IPS-18a (cell line): ENCODE measurements around the gene HJV.
A peak's percentile ranks its signal among the peaks of the same experiment; 100 is the strongest.

Source experiments
- H3K27ac ChIP-seq: one replicate; pipeline ENCODE4 v1.5.1; 2013; ENCODE audit warnings: low read length
- H3K27me3 ChIP-seq: one replicate; pipeline ENCODE4 v1.6.1; 2013; ENCODE audit warnings: mild to moderate bottlenecking, low read length; ENCODE audit not compliant: control insufficient read depth, insufficient read depth
- H3K36me3 ChIP-seq: one replicate; pipeline ENCODE4 v1.6.1; 2013; ENCODE audit warnings: low read depth, low read length; ENCODE audit not compliant: control insufficient read depth
- H3K4me1 ChIP-seq: one replicate; pipeline ENCODE4 v1.6.1; 2013; ENCODE audit warnings: low read depth, low read length; ENCODE audit not compliant: control insufficient read depth
- H3K4me3 ChIP-seq: one replicate; pipeline ENCODE4 v1.5.1; 2013; ENCODE audit warnings: low read length
- H3K9ac ChIP-seq: one replicate; pipeline ENCODE4 v1.6.1; 2013; ENCODE audit warnings: mild to moderate bottlenecking, low read length, moderate library complexity
- H3K9me3 ChIP-seq: one replicate; pipeline ENCODE4 v1.6.1; 2013; ENCODE audit warnings: low read depth, low read length; ENCODE audit not compliant: control insufficient read depth

Gene HJV

GRCh38 chr1:145987926-145988325 lies 33.6 kb downstream of the HJV start:
- peaks cover 8% of the 10 kb centered on the region for H3K4me1 ChIP-seq
- no peak overlapping the region for H3K4me3 ChIP-seq
- no peaks in the 10 kb centered on the region for H3K27me3 ChIP-seq
- no peak overlapping the region for H3K27ac ChIP-seq
- peaks cover 7% of the 10 kb centered on the region for H3K36me3 ChIP-seq
- no peaks in the 10 kb centered on the region for H3K9me3 ChIP-seq
- H3K9ac ChIP-seq: no peak overlapping the region

GRCh38 chr1:145986551-145986950 lies 35.0 kb downstream of the HJV start:
- Histone ChIP-seq H3K4me1 (peaks cover 8% of the 10 kb centered on the region), H3K9ac (no peak overlapping the region), H3K4me3 (no peak overlapping the region), H3K36me3 (no peaks in the 10 kb centered on the region), H3K27ac (no peak overlapping the region), H3K9me3 (no peaks in the 10 kb centered on the region), H3K27me3 (no peaks in the 10 kb centered on the region)

GRCh38 chr1:145985502-145986439 lies 35.8 kb downstream of the HJV start:
- Histone ChIP-seq H3K4me3 (no peak overlapping the region), H3K9ac (no peak overlapping the region), H3K36me3 (no peaks in the 10 kb centered on the region), H3K27ac (no peak overlapping the region), H3K9me3 (no peaks in the 10 kb centered on the region), H3K27me3 (no peaks in the 10 kb centered on the region), H3K4me1 (peaks cover 8% of the 10 kb centered on the region)

GRCh38 chr1:145985129-145985501 lies 36.4 kb downstream of the HJV start:
- H3K4me1 ChIP-seq: peaks cover 8% of the 10 kb centered on the region

DNA sequence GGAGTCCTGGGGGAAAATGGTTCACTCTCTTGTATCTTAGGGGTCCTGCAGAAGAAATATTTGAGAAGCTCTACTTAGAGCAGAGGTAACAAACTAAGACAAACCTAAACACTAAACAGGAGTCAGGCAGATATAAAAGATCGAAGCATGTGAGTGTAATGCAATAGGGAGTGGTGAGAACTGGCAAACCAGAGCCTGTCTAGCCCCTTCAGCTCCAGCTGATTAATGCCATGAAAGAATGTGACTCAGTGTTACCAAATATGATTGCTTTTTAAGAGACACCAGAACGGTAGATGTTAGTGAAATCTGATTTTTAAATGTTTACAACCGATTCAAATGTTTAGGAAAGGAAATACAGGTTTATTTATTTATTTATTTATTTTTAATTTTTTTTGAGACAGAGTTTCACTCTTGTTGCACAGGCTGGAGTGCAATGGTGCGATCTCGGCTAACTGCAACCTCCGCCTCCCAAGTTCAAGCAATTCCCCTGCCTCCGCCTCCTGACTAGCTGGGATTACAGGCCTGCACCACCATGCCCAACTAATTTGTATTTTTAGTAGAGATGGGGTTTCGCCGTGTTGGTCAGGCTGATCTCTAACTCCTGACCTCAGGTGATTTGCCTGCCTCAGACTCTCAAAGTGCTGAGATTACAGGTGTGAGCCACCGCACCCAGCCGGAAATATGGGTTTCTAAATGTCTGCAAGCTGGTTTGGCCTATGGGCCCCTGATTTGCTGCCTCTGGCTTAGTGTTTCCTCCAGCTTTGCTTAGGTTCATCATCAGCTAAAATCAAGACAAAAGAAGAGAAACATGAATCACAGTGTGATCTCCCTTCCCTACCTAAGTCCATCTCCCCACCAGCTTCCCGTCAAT lies 37.3 kb downstream of the HJV start:
- H3K4me1 ChIP-seq: peaks cover 8% of the 10 kb centered on the region
- no peaks in the 10 kb centered on the region for H3K36me3 ChIP-seq
- no peak overlapping the region for H3K9ac ChIP-seq
- H3K4me3 ChIP-seq: no peak overlapping the region
- H3K27ac ChIP-seq: no peak overlapping the region
- H3K9me3 ChIP-seq: no peaks in the 10 kb centered on the region
- no peaks in the 10 kb centered on the region for H3K27me3 ChIP-seq

More at GRCh38 chr1:145985129-145985501, 36.4 kb downstream of the HJV start:
- Histone ChIP-seq H3K4me3 (no peak overlapping the region), H3K27me3 (no peaks in the 10 kb centered on the region), H3K9ac (no peak overlapping the region), H3K36me3 (no peaks in the 10 kb centered on the region), H3K27ac (no peak overlapping the region), H3K9me3 (no peaks in the 10 kb centered on the region)

GRCh38 chr1:145983206-145983675 lies 38.3 kb downstream of the HJV start:
- H3K36me3 ChIP-seq: no peaks in the 10 kb centered on the region
- no peak overlapping the region for H3K4me3 ChIP-seq
- no peak overlapping the region for H3K9ac ChIP-seq
- peaks cover 18% of the 10 kb centered on the region for H3K4me1 ChIP-seq
- no peak overlapping the region for H3K27ac ChIP-seq
- no peaks in the 10 kb centered on the region for H3K9me3 ChIP-seq
- H3K27me3 ChIP-seq: no peaks in the 10 kb centered on the region

DNA sequence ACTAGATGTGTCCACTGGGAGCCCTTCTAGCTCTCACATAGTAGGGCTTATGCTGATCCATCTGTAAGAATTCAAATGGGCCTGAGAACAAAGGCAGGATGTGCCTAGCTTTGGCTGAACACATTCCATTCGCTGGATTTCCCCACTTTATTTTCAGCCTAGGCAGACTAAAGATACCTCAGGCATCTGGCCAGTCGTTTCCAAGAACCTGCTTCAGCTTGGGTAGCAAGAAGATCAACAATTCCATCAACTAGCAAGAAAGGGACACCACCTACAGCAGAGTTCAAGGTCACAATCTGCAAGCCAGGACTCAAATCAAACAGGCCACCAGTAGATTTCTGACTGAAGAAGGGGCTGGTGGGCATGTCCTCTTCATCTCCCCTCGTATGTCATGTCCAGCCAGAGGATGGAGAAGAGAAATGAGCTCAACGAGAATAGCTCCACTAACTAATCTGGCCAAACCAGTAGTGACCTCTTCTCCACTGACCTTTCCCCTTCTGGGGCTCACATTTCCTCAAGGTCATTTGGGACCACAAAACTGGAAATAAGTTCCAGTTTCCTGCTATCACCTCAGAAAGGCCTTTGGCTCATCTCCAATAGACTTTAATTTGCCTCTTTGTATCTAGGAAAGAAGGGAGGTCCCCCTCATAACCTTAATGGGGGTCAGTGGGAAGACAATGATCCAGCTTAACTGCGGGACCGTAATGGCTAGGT lies 39.4 kb downstream of the HJV start:
- Histone ChIP-seq H3K9me3 (no peaks in the 10 kb centered on the region), H3K27me3 (no peaks in the 10 kb centered on the region), H3K4me3 (no peak overlapping the region), H3K27ac (no peak overlapping the region), H3K36me3 (no peaks in the 10 kb centered on the region), H3K4me1 (peaks cover 26% of the 10 kb centered on the region), H3K9ac (no peak overlapping the region)

DNA sequence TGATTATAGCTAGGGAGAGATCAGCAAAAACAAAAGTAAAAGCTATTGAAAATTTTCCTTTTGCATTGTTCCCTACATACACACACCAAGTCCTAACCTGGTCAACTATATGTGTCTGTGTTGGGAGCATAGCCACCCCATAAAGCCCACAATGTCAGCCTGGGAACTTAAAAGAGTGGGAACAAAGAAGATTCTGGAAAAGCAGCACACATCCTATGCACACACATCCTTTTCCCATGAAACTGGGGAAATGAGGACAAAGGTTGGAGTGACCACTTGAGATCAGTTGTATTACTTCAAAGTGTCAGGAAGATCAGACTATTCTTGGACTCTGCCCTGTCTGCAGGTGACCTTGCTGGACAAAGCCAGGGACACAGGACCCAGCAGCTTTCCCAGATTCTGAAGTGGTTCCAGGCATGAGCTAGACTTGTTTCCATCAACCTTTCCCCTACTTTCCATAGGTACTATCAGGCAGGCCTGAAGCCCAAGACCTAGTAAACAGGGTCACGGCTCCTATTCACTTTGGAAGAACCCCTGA lies 41.0 kb downstream of the HJV start:
- Histone ChIP-seq H3K27ac (no peak overlapping the region), H3K27me3 (no peaks in the 10 kb centered on the region), H3K9ac (no peak overlapping the region), H3K36me3 (no peaks in the 10 kb centered on the region), H3K4me1 (peaks cover 29% of the 10 kb centered on the region), H3K9me3 (no peaks in the 10 kb centered on the region), H3K4me3 (no peak overlapping the region)

DNA sequence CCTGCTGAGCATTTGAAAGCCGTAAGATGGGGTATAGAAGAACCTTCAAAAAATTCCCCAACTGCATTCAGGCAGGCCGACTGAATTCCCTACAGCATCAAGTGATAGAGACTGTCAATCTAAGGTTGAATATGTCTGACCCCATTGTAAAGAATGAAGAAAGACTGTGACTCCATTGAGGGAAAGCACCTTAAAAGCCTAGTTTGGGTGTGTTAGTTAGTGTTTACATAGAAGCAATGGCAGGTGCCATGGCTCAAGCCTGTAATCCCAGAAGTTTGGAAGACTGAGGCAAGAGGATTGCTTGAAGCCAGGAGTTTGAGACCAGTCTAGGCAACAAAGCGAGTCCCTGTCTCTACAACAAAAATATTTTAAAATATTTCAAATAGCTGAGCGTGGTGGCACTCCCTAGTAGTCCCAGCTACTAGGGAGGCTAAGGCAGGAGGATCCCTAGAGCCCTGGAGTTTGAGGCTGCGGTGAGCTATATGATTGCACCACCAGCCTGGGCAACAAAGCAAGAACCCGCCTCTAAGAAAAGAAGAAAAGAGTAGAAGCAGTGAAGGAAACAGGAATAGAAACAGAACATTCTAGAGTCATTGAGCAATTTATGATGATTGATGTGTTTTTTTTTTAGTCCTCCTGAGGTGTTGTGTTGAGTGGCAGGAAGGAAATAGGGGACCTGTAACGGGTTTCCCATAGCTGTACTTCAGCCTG lies 41.6 kb downstream of the HJV start:
- no peaks in the 10 kb centered on the region for H3K9me3 ChIP-seq
- H3K4me1 ChIP-seq: peaks cover 23% of the 10 kb centered on the region
- H3K27ac ChIP-seq: peak overlapping the region; percentile 12
- no peaks in the 10 kb centered on the region for H3K36me3 ChIP-seq
- H3K27me3 ChIP-seq: no peaks in the 10 kb centered on the region
- H3K9ac ChIP-seq: no peak overlapping the region
- H3K4me3 ChIP-seq: no peak overlapping the region

DNA sequence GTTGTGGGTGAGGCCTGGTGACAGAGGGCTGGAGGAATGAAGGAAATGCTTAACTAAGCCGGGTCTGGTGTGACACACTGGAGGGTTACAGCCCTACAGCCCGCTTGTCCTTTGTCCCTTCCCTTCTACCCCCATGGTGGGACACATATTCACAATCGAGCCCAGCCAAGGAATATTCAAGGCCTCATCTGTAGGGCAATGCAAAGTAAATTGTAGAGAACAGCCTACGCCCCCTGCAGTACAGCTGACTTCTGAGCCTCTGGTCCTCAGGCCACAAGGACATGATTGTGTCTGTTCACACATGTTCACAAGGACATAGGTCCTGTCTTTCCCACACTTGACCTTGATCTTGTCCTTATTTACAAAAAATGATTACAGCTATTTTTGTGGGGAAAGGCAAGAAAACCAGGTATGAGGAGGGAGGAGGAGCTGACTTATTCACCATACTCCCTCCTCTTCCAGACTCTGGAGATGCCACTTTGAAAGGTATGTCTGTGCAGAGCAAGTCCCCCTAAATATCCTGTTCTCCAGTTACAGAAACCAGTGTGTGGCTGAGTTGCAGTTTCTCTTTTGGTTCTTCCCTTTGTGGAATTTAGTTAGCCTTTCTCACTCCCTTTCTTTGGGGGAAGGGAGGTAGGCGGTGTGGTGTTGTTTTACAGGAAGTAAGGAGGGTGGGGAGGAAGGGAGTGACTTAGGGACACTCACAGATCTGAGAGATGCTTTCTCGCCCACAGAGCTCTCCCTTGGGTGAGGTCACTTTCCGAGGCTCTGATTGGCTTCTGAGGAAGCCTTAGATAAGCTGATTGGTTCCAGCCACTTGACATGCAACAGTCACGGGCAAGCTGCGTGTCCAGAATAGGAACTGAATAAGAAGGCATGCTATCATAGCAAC lies 42.4 kb downstream of the HJV start:
- Histone ChIP-seq H3K4me3 (peak overlapping the region; percentile 53), H3K27me3 (no peaks in the 10 kb centered on the region)

More for the DNA sequence above, 42.4 kb downstream of the HJV start:
- peak overlapping the region; percentile 91 for H3K27ac ChIP-seq
- no peaks in the 10 kb centered on the region for H3K36me3 ChIP-seq
- H3K9me3 ChIP-seq: no peaks in the 10 kb centered on the region
- H3K9ac ChIP-seq: peak overlapping the region; percentile 67
- H3K4me1 ChIP-seq: peaks cover 21% of the 10 kb centered on the region
